ENCODE measurements around the gene TMEM248.
"Not testable (repeated sequence)": the region's sequence is repeated elsewhere in the genome, so short reads cannot be mapped to it uniquely, and the experiment has no call there.

GRCh38 chr7:66994051-66994450, 73.0 kb downstream of the TMEM248 start:
- not testable (repeated sequence) for TF ChIP-seq YY1 (IDR thresholded peaks at IDR 0.05; ENCODE audit: insufficient read depth, insufficient read length); SUZ12 (IDR thresholded peaks at IDR 0.05; ENCODE audit: extremely low read depth, insufficient read depth, insufficient read length); ZNF274 (IDR thresholded peaks at IDR 0.05; ENCODE audit: low read depth, low read length)
